Activated T-helper 9 cell treated with anti-CD3 and anti-CD28 coated beads, Interleukin-2, amount 50 U/mL, for 16 hours (primary cell): ENCODE measurements around the gene PLXDC2.

Source experiments
- DNase-seq: peaks from one replicate; pipeline ENCODE4 v3.0.0-alpha.2; 2020; ENCODE audit warnings: low read depth

The PLXDC2 gene

DNA sequence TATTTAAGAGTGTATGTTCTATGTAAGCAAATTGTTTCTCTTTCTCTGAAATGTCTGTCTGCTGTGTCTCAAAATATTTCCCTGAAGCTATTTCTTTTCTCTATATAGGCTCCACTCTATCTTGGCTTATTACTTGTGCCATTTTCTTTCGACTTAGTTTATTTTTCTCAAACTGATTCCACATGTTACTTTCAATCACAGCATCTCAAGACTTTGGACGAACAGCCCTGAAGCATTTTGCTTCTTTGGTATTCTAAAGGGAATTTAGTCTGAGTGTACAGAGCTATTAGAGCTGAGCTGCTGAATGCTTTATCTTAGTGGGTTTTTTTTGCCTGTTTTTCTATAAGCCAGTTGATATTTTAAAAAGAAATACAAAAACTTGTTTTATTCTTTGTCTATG, 95.7 kb downstream of the PLXDC2 start:
- no peak for DNase-seq

DNA sequence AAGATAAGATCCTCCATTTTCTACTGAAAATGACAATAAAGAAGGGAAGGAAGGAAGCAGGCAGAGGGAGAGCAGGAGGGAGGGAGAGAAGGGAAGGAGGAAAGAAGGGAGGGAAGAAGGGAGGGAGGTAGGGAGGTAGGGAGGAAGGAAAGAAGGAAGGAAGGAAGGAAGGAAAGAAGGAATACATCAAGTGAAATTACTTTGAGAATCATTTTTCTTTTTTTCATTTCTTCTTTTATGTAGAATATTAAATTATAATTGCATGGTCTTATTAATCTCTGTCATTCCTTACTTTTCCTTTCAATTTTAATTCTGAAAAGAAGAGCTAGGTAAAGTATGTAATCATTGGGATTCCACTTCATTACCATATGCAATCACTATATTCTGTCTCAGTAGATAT, 97.8 kb downstream of the PLXDC2 start:
- DNase-seq, result no peak

DNA sequence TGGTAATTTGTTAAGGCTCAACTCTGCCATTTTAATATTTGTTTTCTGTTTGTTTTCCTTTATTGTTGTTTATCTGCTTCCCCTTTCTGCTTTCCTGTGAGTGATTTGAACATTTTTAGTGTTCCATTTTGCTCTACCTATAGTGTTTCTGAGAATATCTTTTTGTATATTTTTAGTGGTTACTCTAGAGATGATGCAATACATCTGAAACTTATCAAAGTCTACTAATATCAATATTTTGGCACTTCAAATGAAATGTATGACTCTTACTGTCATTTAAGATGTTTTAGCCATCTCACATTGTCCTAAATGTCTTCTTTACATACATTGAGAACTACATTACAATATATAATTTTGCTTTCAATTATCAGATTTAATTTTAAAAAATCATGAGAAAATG, 98.9 kb downstream of the PLXDC2 start:
- no peak for DNase-seq

DNA sequence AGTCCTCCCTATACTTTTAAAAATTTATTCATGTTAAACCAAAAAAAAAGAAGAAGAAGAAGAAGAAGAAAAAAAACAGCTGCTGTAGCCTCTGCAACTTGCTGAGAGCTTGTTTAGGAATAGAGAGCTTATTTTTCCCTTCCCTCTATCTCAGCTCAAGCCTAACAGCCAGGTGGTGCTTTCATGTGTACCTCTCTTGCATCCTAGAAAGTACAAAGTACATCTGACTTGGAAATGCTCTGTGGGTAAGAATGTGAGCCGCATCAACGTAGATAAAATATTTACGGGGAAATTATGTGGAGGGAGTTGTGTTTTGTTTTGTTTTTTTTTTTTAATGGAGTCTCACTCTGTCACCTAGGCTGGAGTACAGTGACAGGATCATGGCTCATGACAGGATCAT, 99.6 kb downstream of the PLXDC2 start:
- no peak for DNase-seq

DNA sequence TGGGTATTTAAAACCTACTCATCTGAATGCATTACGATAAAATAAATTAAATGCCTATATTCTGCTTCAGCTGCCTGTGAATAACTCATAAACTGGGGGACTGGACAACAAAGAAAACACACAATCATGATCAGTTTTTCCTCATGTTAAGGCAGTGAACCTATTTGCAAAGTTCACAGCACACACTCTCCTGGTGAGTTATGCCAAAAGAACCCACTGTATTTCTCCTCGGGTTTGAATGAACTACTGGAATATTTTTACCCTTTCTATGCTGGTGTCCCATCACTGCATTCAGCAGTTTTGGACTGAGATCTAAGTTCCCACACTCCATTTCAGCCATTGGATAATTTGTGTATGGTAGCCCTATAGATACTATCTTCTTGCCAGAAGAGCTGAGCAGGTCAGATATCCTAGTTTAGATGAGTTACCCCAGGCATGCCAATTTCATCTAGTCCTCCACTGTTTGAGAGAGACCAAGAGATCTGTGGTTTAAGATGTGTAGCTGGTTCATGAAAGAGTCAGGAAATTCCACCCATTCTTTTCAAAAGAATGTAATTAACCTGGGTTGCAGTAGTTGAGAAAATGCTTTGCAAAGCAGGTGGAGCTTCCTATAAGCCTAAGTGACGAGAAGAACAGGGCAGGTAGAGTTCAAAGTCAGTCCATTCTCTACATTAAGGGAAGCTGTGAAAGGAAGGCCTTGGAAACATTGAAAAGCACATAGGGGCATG, 101.7 kb downstream of the PLXDC2 start:
- no peak for DNase-seq

DNA sequence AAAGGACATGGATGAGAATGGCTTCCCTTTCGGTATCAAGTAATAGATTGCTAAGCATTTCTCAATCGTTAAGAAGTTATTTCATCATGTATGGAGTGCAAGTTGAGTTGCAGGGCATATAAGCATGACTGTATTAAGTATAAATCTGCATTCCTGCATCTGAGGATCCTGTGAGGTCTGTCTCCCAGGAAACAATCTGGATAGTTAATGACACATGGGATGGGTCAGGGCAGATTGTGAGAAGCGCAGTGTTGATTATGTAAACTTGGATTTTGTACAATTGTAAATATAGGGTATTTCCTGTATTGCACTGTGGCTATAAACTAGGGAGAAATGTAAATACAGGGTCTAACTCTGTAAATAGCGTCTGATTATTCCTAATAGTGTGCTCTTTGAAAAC, 102.6 kb downstream of the PLXDC2 start:
- no peak for DNase-seq

DNA sequence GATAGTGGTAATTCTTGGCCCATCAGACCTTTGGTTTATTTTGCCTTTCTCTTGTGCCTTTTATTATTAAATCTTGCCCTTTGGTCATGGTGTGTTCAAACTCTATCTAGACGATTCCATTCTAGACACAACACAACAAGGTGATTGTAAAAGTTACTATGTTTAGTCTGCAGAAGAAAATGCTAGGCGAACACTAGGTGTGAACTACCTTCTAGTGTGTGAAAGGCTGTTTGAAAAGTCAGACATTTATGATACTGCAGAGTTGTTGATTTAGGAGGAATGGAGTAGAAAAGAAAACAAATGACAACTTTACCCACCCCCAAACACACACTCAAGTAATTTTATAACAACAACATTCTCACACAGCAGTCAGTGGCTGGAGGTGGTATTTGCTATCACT, 103.4 kb downstream of the PLXDC2 start:
- no peak for DNase-seq

DNA sequence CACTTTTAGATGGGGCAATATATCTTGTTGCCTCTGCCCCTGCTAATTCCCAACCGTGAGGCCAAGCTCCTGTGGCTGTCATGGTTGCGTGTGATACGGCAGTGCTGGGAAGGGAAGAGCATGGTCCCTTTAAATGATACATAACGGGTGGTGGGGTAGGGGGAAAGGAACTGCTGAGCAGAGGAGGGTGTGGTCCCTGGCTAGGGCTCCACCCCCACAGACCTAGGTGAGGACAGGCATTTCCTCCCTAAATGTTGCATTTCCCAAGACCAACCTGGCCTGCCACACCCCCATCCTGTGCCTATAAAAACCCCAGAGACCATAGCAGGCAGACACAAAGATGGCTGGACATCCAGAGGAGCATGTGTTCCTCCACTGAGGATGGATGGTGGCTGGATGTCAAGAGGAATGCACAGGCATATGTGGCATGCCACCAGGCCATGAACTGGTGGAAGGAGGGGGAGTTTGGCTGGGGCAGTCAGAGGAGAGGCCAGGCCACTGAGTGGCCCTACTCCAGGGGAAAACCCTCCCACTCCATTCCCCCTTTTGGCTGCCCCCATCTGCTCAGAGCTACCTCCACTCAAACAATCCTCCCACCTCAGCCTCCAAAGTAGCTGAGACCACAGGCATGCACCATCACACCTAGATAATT, 104.0 kb downstream of the PLXDC2 start:
- no peak for DNase-seq

DNA sequence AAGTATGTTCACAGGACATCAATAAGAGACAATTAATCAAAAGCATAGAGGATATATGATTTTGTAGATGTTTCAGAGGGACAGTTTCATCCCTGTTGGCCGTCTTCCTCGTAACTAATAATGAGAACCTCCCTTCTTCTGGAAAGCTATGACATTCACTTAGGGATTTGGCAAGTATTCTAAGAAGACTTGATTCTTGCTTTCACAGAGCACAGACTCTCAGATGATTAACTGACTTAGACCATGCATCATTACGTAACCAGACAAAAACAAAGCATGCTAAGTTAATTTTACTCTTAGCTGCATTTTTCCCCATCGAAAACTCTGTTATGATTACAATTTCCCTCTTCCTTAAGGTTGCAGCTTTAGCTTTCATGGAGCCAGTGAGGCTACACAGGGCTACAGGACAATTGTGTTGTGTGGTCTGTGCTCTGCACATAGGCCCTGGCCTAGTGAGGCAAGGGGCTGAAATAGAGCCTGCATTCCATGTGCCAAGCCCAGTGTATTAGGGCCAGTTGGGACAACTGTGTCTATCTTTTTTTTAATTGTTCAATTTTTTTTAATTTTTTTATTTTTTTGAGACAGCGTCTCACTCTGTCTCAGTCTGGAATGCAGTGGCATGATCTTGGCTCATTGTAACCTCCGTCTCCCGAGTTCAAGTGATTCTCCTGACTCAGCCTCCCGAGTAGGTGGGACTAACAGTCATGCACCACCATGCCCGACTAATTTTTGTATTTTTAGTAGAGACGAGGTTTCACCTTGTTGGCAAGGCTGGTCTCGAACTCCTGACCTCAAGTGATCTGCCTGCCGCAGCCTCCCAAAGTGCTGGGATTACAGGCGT, 105.3 kb downstream of the PLXDC2 start:
- DNase-seq, result no peak

DNA sequence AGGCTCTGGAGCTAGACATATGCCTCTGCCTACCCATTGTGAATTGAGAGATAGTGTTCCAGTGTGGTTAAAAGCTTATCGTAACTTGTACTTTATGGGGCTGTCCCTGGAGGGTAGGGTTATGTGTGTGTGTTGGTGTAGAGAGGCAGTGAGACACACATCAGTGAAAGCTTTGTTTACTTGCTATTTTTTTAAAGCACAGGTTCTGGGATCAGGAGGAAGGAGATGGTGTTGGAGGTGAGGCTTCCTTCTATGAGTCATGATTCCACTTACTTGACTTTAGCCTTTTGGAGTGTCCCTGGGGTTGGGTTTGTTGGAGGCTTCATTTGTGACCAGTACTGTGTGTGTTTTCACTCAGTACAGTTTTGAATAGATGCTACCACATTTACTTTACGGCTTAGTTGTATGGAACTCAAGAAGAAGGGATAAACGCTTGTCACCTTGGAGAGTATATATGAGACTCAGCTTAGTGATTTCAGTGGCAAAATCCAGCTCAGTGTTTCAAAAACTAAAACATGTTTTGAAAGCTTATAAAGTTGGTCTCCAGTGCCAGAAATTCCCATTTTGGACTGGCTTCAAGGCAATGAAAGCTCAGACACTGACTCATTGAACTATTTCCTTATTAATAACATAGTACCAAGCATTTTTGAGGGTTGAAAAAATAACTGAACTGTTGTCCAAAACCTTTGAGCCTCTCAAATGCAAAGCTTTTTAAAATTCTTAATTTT, 106.2 kb downstream of the PLXDC2 start:
- DNase-seq, result no peak

DNA sequence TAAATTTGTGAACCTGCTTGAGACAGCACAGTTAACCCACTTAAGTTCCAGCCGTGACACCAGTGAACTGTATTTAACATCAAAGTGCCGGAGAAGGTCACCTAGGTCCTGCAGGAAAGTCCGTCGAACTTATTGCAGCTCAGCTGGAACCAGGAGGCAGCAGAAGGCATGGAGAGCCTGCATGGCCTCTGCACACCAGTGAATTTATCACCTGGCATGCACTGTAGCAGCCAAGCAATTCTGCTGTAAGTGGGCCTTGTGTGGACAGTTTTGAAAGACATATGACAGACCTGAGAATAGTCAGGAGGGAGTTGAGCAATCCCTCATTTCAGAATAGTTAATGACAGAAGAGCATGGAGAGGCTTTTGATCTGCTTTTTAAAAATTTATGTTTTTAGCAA, 108.8 kb downstream of the PLXDC2 start:
- no peak for DNase-seq

DNA sequence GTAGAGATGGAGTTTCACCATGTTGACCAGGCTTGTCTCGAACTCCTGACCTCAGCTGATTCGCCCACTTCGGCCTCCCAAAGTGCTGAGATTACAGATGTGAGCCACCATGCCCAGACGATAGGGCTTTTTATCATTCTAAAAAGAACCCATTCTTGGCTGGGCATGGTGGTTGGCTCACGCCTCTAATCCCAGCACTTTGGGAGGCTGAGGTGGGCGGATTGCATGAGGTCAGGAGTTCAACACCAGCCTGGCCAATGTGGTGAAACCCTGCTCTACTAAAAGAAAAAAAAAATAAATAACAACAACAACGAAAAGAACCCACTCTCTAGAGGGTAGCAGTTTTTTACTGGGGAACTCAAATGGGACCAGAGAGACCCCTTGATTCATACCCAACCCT, 112.7 kb downstream of the PLXDC2 start:
- DNase-seq, result no peak

DNA sequence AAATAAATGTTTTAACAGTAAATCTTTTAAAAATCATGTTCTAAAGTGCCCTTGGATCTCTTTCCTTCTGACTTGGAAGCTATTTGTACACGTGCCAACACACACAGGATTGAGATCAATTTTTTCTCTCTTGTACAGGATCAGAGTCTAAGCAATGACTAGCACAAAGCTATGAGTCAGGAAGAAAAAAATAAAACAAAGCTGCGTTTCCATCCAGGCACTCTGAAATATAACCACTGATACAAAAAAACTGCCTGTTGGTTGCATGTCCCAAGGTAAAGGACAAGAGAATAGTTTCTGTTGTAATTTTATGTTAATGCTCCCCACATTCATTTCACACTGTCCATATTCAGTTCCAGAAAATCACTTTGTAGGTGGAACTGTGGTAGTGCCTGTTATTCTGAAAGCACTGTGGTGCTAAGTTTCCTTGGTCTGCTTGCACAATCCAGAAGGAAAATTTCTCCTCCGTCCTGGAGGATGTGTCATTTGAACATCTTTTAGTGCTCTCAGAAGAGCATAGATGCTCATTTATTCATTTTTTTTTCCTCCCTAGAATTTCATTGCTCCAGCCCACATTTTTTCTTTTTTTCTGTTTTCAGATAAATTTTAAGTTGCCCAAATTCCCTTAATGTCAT, 113.4 kb downstream of the PLXDC2 start:
- DNase-seq, result no peak

DNA sequence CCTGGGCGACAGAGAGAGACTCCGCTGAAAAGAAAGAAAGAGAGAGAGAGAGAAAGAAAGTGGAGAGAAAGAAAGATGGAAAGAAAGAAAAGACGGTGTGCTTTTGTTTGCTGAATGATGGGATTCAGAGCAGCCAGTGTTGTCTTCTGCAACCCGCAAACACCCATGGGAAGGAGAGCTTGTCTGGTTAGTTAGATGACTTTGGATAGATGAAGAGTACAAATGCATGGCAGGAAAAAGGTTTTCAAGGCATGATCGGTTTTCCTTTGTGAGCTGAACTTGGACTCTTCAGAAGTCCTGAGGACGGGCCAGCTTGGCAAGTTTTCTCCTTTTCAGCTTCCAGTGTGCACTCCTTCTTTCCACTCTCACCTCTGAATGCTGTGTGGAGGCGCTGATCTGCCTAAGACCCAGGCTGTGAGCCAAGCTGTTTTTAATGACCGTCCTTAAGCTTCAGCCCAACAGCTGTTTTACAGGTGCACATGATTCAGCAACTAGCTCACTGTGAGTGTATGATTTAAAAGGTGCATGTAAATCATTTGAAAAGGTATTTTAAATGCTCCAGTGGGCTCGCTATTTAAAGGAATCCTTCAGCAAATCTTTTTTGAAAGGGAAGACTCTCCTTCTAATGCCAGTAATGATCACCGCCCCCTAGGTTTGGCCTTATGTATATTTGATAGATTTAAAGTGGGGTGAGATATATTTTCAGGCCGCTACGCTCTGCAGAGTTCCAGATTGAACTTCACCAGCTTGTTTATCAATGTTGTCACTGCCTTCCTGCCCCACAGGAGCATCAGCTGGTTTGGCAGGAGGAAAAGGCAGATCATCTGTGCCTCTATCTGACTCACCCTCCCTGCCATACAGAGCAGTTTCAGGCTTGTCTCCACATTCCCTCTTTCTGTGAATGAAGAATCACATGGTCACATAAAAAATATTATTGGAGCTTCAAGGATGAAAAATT, 115.0 kb downstream of the PLXDC2 start:
- no peak for DNase-seq

DNA sequence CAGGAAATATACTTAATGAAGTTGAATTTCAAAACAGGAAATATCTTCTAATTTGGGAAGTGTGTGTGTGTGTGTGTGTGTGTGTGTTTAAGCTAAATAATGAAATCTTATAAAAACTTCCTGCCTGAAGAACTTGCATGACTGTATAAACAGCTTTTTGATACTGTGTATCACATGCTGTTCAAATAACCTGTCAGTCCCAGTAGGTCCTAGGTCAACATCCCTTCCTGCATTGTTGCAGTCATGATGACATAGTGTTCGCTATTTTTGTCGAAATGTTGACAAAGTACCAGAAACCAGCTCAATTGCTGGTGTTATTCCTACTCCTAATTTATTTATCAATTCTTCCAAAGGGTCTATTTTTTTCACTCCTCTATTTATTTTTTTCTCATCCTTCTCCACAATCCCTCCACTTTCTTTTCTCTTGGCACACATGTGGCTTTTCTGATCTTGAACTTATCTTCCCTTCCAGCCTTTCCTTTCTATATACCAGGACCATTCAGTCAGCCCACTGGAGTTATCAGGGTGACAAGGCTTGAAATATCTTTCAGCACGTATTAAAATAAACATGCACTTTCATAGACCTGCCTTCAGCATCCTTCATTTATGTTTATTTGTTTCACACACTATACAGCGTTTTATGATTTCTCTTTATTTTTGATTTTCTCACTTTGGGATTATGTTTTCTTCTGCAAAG, 115.8 kb downstream of the PLXDC2 start:
- DNase-seq, result no peak

DNA sequence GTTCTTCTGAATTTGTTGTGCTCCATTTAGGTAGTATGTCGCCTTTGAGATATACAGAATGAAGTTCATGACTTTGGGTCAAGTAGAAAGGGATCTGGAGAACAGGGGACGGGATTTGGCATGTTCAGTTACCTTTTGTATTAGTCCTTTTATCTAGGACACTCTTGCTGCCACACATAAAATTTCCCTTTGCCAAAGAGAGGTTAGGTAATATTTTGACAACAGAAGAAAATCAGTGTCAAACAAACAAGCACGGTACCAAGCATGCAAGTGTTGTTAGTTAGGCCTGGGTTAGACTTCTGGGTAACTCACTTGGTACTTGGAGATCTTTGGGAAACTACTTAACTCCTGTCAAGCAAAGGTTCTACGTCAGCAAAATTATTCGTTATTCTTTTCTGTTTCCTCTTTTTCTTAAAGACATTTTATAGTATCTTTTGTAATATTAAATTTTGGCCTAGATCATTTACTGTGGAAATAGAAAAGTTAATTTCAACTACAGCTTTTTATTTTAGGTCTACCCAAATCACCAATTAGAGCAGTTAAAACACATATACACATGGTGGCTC, 116.7 kb downstream of the PLXDC2 start:
- no peak for DNase-seq

DNA sequence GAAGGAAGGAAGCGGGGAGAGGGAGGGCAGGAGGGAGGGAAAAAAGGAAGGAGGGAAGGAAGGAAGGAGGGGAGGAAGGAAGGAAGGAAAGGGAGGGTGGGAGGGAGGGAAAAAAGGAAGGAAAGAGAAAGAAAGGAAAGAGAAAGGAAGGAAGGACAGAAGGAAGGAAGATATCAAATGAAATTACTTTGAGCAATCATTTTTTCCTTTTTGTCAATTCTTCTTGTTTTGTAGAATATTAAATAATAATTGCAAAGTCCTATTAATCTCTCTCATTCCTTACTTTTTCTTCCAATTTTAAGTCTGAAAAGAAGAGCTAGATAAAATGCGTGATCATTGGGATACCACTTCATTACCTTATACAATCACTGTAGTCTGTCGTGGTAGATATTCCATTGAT, 117.5 kb downstream of the PLXDC2 start:
- no peak for DNase-seq

DNA sequence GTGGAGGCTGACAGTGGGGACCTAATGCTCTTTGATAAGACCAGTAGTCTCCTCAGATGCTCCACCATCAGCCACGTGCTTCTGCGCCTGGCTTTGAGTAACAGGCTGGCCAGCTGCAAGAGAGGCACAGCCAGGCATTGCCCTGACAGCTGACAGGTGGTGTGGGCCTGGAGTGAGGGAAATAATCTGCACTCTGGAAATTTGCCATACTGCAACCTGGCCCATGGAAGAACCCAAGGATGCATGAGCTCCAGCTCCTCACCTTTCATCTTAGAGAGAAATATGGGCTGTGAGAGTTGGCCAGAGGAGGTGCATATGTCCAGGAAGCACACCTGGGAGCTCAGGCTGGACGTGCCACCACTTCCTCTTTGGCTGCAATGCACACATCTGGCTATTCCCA, 118.9 kb downstream of the PLXDC2 start:
- no peak for DNase-seq

DNA sequence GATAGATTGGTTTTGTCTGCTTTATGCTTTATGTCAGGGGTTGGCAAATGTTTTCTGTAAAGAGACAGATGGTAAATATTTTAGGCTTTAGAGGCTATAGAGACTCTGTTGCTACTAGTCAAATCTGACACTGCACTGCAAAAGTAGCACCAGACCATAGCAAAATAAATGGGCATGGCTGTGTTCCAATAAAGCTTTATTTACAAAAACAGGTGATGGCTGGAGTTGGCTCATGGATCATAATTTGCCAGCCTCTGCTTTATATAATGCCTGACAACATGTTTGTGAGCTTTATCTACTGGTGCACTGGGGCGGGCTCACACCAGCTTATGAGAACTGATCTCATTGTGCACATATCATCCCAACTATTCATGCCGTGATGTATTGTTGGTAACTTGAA, 120.1 kb downstream of the PLXDC2 start:
- DNase-seq, result no peak

DNA sequence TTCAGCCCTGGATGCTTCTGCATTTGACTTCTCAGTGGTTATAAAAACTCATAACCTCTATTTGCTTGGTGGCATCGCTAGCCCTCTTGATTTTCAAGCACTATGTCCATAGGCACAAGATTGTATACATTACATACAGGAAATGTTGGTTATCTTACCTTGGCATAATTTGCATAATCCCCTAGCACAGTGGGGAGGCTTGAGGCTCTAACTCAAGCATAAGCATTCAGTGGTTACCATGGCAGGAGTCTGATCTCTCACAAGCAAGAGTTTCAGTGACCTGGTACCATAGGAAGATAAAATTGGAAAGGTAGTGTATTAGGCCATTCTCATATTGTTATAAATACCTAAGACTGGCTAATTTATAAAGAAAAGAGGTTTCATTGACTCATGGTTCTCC, 121.8 kb downstream of the PLXDC2 start:
- no peak for DNase-seq
